Measurements from ENCODE around the gene FBXO40. TPM values are rescaled to one million over a fixed set of nuclear protein-coding genes. Genes with fewer than 3 reads are reported as not detected.
A peak's percentile ranks its signal among the peaks of the same experiment; 100 is the strongest.
"Not testable (repeated sequence)": the region's sequence is repeated elsewhere in the genome, so short reads cannot be mapped to it uniquely, and the experiment has no call there.

The FBXO40 gene
- total and polyA plus RNA-seq, 3 experiments from 2014 or later: not detected

DNA sequence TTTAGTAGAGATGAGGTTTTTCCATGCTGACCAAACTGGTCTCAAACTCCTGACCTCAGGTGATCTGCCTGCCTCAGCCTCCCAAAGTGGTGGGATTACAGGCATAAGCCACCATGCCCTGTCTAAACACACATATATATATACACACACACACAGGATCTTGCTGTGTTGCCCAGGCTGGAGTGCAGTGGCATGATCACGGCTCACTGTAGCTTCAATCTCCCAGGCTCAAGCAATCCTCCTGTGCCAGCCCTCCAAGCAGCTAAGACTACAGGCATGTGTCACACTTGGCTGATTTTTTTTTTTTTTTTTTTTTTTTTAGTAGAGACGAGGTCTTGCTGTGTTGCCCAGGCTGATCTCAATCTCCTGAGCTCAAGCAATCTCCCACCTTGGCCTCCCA, 6.7 kb downstream of the FBXO40 start:
- H3K27me3 ChIP-seq (ENCODE audit: insufficient read depth, low read length, poor library complexity, severe bottlenecking); DNase-seq; H3K4me3 ChIP-seq (ENCODE audit: low read length); H3K27ac ChIP-seq (ENCODE audit: low read depth, low read length); H3K27ac Mint-ChIP-seq; POLR2A ChIA-PET; H3K9me3 ChIP-seq (ENCODE audit: low read length); H3K36me3 ChIP-seq (ENCODE audit: insufficient read depth, low read length); H3K4me1 ChIP-seq (ENCODE audit: insufficient read depth, low read length); H3K4me1 Mint-ChIP-seq; CTCF ChIA-PET; H3K4me3 Mint-ChIP-seq; H3K36me3 Mint-ChIP-seq; H3K27me3 Mint-ChIP-seq; H3K9me3 Mint-ChIP-seq: not testable (repeated sequence)

DNA sequence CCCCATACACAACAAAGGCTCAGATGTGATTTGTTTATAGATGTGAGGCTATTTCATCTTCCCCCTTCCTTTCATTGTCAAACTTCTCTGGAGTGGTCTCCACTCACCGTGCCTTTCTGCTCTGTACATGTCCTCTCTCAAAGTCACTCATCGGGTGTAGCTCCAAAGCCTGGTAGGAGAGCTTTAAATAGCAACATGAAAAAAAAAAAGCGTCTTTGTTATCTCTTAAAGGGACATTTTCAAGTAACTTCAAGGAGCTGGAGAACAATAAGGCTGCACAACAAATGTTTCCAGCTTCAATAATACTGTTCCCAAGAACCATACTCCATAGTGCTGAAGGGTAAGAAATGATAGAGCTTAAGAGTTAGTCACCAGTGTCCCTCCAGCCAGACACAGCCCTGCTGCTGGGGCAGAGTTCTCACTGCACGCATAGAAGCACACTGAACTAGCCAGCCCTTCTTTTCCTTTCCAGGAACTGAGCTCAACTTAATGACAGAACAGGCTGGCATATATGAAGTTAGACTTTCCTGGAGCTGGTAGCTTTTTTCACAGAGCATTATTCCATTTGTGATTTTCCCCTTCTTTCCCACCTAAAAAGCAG, 8.1 kb downstream of the FBXO40 start:
- no peaks in the 10 kb centered on the region for H3K36me3 Mint-ChIP-seq
- POLR2A ChIA-PET: no interaction called here
- Histone ChIP-seq H3K4me3 (ENCODE audit: low read length) (no peak overlapping the region), H3K4me1 (ENCODE audit: insufficient read depth, low read length) (no peaks in the 10 kb centered on the region), H3K9me3 (ENCODE audit: low read length) (no peaks in the 10 kb centered on the region), H3K36me3 (ENCODE audit: insufficient read depth, low read length) (no peaks in the 10 kb centered on the region), H3K27ac (ENCODE audit: low read depth, low read length) (no peak overlapping the region), H3K27me3 (ENCODE audit: insufficient read depth, low read length, poor library complexity, severe bottlenecking) (no peaks in the 10 kb centered on the region)
- no peaks in the 10 kb centered on the region for H3K9me3 Mint-ChIP-seq
- no peaks in the 10 kb centered on the region for H3K4me1 Mint-ChIP-seq
- no peak for DNase-seq
- no peaks in the 10 kb centered on the region for H3K27me3 Mint-ChIP-seq
- CTCF ChIA-PET: no interaction called here
- no peak overlapping the region for H3K27ac Mint-ChIP-seq
- H3K4me3 Mint-ChIP-seq: no peak overlapping the region

- Histone ChIP-seq H3K36me3 (ENCODE audit: insufficient read depth, low read length) (no peaks in the 10 kb centered on the region), H3K4me3 (ENCODE audit: low read length) (no peak overlapping the region), H3K4me1 (ENCODE audit: insufficient read depth, low read length) (no peaks in the 10 kb centered on the region), H3K27me3 (ENCODE audit: insufficient read depth, low read length, poor library complexity, severe bottlenecking) (no peaks in the 10 kb centered on the region), H3K27ac (ENCODE audit: low read depth, low read length) (no peak overlapping the region), H3K9me3 (ENCODE audit: low read length) (no peaks in the 10 kb centered on the region)
- no peak overlapping the region for H3K4me3 Mint-ChIP-seq
- ChIA-PET POLR2A (no interaction called here), CTCF (no interaction called here)
- H3K9me3 Mint-ChIP-seq: no peaks in the 10 kb centered on the region
- no peaks in the 10 kb centered on the region for H3K27me3 Mint-ChIP-seq
- DNase-seq: no peak
- no peak overlapping the region for H3K27ac Mint-ChIP-seq
- no peaks in the 10 kb centered on the region for H3K36me3 Mint-ChIP-seq
- H3K4me1 Mint-ChIP-seq: no peaks in the 10 kb centered on the region
Observed at GRCh38 chr3:121604759-121605158, 11.6 kb downstream of the FBXO40 start.

- H3K9me3 ChIP-seq (ENCODE audit: low read length): no peaks in the 10 kb centered on the region
- Mint-ChIP-seq H3K4me1 (no peaks in the 10 kb centered on the region), H3K4me3 (no peak overlapping the region), H3K36me3 (no peaks in the 10 kb centered on the region), H3K9me3 (no peaks in the 10 kb centered on the region), H3K27ac (no peak overlapping the region), H3K27me3 (peaks cover 4 to 8% of the 10 kb centered on the region in 2 donors)
- ChIA-PET CTCF (no interaction called here), POLR2A (no interaction called here)
- H3K27ac ChIP-seq (ENCODE audit: low read depth, low read length): no peak overlapping the region
- DNase-seq: no peak
- no peak overlapping the region for H3K4me3 ChIP-seq (ENCODE audit: low read length)
- no peaks in the 10 kb centered on the region for H3K27me3 ChIP-seq (ENCODE audit: insufficient read depth, low read length, poor library complexity, severe bottlenecking)
- H3K36me3 ChIP-seq (ENCODE audit: insufficient read depth, low read length): no peaks in the 10 kb centered on the region
- H3K4me1 ChIP-seq (ENCODE audit: insufficient read depth, low read length): no peaks in the 10 kb centered on the region
Observed at GRCh38 chr3:121606106-121606505, 12.9 kb downstream of the FBXO40 start.

DNA sequence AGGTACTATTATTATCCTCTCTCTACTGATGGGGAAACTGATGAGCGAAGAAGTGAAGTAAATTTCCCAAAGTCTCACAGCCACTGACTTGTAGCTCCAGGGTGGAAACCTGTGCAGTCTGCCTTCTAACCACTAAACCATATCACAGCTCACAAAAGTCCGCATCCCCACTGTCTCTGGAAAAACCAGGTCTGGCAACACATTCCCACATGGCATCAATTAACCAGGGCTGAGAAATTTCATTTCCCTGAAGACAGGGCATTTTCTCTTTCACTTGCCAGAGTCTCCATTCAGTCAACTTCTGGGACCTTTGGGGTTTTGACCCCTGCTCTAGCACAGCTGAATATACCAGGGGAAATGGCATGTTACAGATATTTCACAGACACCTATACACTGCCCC, 26.5 kb downstream of the FBXO40 start:
- no peaks in the 10 kb centered on the region for H3K36me3 Mint-ChIP-seq
- H3K27ac Mint-ChIP-seq: no peak overlapping the region
- H3K9me3 Mint-ChIP-seq: no peaks in the 10 kb centered on the region
- ChIA-PET POLR2A (no interaction called here), CTCF (no interaction called here)
- no peaks in the 10 kb centered on the region for H3K27me3 ChIP-seq (ENCODE audit: insufficient read depth, low read length, poor library complexity, severe bottlenecking)
- no peak overlapping the region for H3K4me3 ChIP-seq (ENCODE audit: low read length)
- H3K4me1 ChIP-seq (ENCODE audit: insufficient read depth, low read length): no peaks in the 10 kb centered on the region
- no peak for DNase-seq
- H3K9me3 ChIP-seq (ENCODE audit: low read length): no peaks in the 10 kb centered on the region
- H3K4me1 Mint-ChIP-seq: no peaks in the 10 kb centered on the region
- no peak overlapping the region for H3K4me3 Mint-ChIP-seq
- no peaks in the 10 kb centered on the region for H3K36me3 ChIP-seq (ENCODE audit: insufficient read depth, low read length)
- H3K27ac ChIP-seq (ENCODE audit: low read depth, low read length): no peak overlapping the region
- peaks cover 1 to 11% of the 10 kb centered on the region in 2 donors for H3K27me3 Mint-ChIP-seq

GRCh38 chr3:121621491-121621890, 28.3 kb downstream of the FBXO40 start:
- H3K27me3 Mint-ChIP-seq: peaks cover 1 to 11% of the 10 kb centered on the region in 2 donors
- CTCF ChIA-PET: no interaction called here
- Histone ChIP-seq H3K4me1 (ENCODE audit: insufficient read depth, low read length) (no peaks in the 10 kb centered on the region), H3K27ac (ENCODE audit: low read depth, low read length) (no peak overlapping the region), H3K4me3 (ENCODE audit: low read length) (no peak overlapping the region), H3K36me3 (ENCODE audit: insufficient read depth, low read length) (no peaks in the 10 kb centered on the region), H3K27me3 (ENCODE audit: insufficient read depth, low read length, poor library complexity, severe bottlenecking) (no peaks in the 10 kb centered on the region), H3K9me3 (ENCODE audit: low read length) (no peaks in the 10 kb centered on the region)
- H3K36me3 Mint-ChIP-seq: no peaks in the 10 kb centered on the region
- no peak for DNase-seq
- H3K4me3 Mint-ChIP-seq: no peak overlapping the region
- no peak overlapping the region for H3K27ac Mint-ChIP-seq
- no peaks in the 10 kb centered on the region for H3K9me3 Mint-ChIP-seq
- POLR2A ChIA-PET: no interaction called here
- no peaks in the 10 kb centered on the region for H3K4me1 Mint-ChIP-seq

GRCh38 chr3:121624147-121624899, 31.1 kb downstream of the FBXO40 start:
- Mint-ChIP-seq H3K36me3 (peaks cover 4 to 7% (median 5%) of the 10 kb centered on the region in 3 donors), H3K27me3 (peaks cover 1 to 11% of the 10 kb centered on the region in 2 donors), H3K4me3 (no peak overlapping the region), H3K27ac (peak overlapping the region in 1 of 8 donors; percentile 70), H3K4me1 (no peaks in the 10 kb centered on the region), H3K9me3 (no peaks in the 10 kb centered on the region)
- ChIA-PET CTCF (no interaction called here), POLR2A (no interaction called here)
- H3K4me3 ChIP-seq (ENCODE audit: low read length): no peak overlapping the region
- no peaks in the 10 kb centered on the region for H3K9me3 ChIP-seq (ENCODE audit: low read length)
- no peak overlapping the region for H3K27ac ChIP-seq (ENCODE audit: low read depth, low read length)
- no peaks in the 10 kb centered on the region for H3K4me1 ChIP-seq (ENCODE audit: insufficient read depth, low read length)
- H3K27me3 ChIP-seq (ENCODE audit: insufficient read depth, low read length, poor library complexity, severe bottlenecking): no peaks in the 10 kb centered on the region
- peaks cover under 1% of the 10 kb centered on the region for H3K36me3 ChIP-seq (ENCODE audit: insufficient read depth, low read length)
- DNase-seq: no peak

DNA sequence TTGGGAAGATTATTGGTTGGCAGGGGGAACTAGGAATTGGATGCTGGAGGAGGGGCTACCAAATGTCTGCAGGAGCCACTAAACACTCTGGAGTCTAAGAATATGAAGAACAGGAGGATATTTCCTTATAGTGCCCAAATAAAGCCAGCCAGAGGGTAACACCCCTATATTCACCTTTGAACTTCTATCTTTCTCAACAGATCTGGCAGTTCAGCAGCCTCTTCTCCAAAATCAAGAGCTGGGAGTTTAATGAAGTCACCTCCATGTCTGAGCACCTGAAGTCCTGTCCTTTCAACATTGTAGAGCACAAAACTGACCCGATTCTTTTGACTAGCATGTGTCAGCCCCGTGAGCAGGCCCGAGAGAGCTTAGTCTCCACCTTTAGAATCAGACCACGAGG, 33.3 kb downstream of the FBXO40 start:
- Histone ChIP-seq H3K27ac (ENCODE audit: low read depth, low read length) (no peak overlapping the region), H3K4me1 (ENCODE audit: insufficient read depth, low read length) (no peaks in the 10 kb centered on the region), H3K27me3 (ENCODE audit: insufficient read depth, low read length, poor library complexity, severe bottlenecking) (no peaks in the 10 kb centered on the region), H3K36me3 (ENCODE audit: insufficient read depth, low read length) (peaks cover 6% of the 10 kb centered on the region), H3K4me3 (ENCODE audit: low read length) (no peak overlapping the region), H3K9me3 (ENCODE audit: low read length) (no peaks in the 10 kb centered on the region)
- Mint-ChIP-seq H3K27me3 (peaks cover 1 to 5% of the 10 kb centered on the region in 2 donors), H3K27ac (peak overlapping the region in 3 of 8 donors; percentile 36 to 63 (median 44)), H3K9me3 (no peaks in the 10 kb centered on the region), H3K4me3 (no peak overlapping the region), H3K36me3 (peaks cover 9 to 28% (median 18%) of the 10 kb centered on the region in 3 donors), H3K4me1 (no peaks in the 10 kb centered on the region)
- ChIA-PET POLR2A (no interaction called here), CTCF (no interaction called here)
- DNase-seq: no peak

All from CD8-positive, alpha-beta memory T cell (primary cell).